Stimulated activated naive CD8-positive, alpha-beta T cell treated with anti-CD3 and anti-CD28 coated beads, Interleukin-15, Interleukin-2, amounts not matched to agents 100 U/mL and 50 U/mL, for 24 hours (primary cell): ENCODE results near the gene TMPRSS3.
A peak's percentile ranks its signal among the peaks of the same experiment; 100 is the strongest.

Experiments used
- ATAC-seq: fragments of 150-1000 bp; cut with Tn5 transposase; one replicate; pipeline ENCODE4 v1.10.0; 2021
- DNase-seq: peaks from one replicate; pipeline ENCODE4 v3.0.0; 2021

The TMPRSS3 gene

DNA sequence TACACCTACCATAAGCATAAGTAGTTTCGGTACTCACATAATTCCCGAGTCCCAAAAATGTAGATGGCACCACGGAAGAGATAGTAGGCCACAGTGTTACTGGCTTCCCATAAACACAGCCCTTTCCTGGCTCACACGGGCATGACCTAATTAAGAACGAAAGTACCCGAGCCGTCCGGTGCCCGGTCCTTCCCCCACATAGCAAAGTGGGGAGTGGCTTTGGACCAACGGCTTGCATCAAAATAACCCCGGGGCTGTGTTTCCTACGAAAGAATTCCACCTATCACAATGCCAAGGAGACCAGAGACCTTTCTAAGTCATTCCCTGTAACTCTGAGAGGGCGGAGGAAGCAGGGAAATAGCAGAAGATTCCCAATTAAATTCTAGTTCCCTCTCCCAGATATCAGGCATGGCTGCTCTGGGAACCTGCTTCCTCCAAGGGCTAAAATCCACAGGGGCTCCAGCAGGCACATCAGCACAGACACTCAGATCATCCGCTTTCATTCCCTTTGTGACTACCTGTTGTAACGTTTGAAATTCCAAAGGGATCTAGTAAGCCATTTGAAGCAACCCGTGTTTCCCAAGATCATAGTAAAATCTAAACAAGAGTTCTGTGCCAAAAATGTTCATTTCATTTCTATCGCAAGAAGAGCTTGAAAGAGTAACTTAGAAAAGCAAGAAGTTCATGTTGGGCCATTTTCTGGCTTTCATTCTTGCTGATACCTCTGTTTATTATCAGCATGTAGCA, at the start of gene TMPRSS3:
TSS of gene TMPRSS3 (minus strand) at position 148 of the 747 bp plus-strand sequence. CDS start 635 bp downstream, outside the sequence.
- no peak for ATAC-seq
- no peak for DNase-seq

DNA sequence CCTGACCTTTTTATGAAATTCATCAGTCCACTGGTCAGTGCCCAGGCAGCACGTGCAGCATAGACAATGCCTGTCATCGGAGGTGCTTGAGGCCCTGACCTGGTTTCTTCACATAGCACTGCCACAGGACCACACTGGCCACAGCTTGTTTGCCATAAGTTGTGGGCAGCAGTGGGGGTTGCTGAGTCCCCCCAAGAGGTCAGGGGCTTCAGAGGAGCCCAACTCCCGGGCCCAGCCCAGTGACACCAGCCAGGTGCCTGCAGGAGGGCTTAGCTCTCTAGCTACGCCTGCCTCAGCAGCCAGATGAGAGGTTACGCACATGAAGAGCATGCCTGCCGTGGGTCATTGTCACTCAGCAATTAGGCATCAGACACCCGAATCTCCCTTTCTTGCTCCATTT, 49.5 kb upstream of the TMPRSS3 start:
- DNase-seq (no peak), ATAC-seq (no peak)

DNA sequence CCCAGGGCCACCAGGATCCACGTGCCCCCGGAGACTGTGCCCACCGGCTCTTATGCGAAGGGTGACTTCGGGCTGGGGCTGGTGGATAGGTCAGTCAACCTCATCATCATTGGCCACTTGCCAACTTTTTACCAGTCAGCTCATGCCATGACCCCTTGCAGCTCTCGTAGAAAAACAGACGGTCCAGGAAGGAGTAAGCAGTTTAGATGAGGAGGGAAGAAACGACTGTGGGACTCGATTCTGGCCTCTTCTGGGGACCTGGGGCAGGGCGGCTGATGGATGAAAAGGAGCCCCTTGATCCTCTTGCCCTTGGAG, 48.9 kb upstream of the TMPRSS3 start:
- ATAC-seq: no peak
- DNase-seq: no peak

DNA sequence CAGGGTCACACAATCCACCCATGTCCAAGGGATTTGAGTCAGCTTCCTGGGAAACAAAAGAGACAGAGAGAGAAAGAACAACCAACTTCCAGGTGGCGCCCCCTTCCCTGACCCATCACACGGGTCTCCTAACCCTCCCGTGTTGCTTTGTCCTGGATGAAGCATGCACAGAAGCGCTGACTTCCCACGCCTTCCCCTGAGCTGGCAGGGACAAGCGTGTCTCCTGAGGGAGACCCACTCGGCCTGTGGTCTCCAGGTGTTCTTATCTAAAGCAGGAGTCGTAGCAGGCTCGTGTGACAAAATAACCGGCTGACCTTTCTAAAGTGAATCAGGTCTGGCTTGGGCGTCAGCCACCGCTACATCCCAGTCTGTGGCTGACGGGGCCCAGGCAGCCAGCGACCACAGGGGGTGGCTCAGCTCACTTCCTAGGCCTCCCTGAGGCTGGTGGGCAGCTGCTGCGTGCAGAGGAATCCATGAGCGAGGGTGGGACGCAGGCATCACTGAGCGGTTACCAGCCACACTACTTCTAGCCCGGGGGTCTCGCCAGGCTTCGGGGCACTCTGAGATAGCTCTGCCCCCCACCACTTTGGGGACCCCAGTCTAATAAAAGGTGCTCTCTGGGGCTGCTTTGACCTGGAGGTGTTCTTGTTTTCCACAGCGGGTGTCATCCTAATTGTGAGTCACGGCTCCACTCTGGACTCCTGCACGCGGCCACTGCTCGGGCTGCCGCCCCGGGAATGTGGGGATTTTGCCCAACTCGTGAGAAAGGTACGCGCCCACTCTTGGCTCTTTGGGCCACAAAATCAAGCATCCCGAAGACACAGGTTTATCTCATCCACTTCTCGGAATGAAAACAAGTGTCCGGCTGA, 48.3 kb upstream of the TMPRSS3 start:
- no peak for ATAC-seq
- no peak for DNase-seq

DNA sequence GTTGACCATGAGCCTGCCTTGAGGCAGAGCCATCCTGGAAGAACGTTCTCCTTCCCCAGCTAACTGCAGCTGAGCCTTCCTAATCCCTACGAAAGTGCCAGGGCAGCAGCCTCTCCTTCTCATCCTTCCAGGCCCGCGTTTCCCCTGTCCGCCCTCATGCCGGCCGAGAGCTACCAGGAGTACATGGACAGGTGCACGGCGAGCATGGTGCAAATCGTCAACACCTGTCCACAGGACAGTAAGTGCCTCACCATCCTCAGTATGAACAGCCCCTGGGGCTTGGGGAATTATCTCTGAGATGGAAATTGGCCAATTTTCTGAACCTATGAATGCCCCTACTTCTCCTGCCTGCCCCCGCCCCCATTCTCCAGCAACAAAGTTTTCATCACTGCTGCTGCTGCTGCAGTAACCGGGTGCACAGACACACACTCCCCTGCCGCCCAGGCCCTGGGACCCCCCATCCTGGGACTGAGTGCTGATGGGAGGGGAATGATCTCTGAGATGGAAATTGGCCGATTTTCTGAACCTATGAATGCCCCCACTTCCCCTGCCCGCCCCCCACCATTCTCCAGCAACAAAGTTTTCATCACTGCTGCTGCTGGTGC, 47.4 kb upstream of the TMPRSS3 start:
- DNase-seq: no peak
- ATAC-seq: no peak

DNA sequence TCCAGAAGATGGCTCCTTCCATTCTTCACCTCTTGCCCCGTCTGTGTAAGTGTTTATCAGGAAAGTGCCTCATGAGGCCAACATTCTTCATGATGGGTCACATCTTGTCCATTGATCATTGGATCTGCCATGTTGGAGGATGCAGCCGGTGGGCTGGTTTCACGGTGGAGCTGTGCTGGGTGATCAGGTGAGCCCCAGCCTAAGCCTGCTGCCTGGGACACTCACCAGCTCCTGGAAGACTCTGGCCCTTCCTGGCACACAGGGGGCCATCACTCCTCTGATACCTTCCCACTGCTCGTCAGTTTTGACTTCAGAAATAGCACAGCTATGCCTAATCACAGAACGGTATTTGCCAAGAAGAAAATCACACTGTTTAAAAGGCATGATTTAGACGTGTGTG, 46.1 kb upstream of the TMPRSS3 start:
- ATAC-seq (no peak), DNase-seq (no peak)

DNA sequence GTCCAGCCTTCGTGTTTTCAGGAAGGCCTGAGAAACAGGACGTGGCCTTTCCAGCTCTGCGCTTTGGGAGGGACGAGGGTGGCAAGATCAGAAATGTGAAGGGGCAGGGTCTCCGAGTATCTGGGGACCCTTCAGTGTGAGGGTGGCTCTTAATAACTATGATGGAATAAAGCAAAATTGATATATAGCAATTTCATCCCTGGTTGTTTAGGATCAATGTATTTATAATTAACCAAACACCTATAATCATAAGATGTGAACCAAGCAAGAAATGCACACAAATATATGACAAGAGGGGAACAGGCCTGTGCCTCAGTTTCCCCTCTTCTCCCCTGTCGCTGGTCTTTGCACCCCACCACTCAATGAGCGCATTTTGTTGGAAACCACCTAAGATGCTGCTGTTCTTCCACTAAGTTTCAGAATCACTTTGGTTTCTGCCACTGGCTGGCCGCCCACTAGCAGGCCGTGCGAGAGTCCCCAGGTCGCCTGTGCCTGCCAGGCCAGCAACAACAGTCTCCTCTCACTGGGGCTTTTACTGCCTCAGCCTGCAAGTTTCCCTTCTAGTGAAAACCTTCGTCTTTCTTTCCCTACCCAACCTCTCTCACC, 44.4 kb upstream of the TMPRSS3 start:
- ATAC-seq: peak; percentile 82
- peak; percentile 68 for DNase-seq

DNA sequence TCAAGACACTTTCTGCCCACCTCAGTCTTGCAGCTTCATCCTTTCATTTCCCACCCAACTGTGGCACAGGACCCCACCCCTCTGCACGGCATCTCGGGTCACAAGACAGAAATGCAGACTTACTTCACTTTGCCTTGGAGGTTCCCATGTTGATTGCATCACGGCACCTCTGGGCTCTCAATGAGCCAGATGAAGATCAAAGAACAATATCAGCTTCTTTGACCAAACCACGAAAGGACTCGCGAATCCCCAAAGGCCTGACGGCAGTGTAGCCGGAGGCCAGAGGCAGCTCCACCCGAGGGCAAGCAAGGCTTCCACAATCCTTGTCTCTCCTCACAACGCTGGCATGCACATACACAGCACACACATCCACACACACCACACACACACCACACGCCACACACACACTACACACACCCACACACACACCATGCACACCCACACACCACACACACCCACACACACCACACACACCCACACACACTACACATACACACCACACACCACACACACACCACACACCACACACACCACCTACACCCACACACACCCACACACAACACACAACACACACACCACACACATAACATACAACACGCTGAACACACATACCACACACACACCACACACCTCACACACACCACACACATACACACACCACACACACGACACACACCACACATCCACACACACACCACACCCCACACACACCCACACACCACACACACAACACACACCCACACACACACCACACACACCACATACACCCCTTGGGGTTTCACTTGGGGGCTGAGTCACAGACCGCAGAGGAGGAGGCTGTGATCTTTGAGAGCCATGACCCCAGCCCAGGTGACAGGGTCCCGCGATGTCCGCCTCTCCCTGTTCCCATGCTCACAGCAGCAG, 43.7 kb upstream of the TMPRSS3 start:
- DNase-seq: peak; percentile 65
- ATAC-seq: peak; percentile 60

DNA sequence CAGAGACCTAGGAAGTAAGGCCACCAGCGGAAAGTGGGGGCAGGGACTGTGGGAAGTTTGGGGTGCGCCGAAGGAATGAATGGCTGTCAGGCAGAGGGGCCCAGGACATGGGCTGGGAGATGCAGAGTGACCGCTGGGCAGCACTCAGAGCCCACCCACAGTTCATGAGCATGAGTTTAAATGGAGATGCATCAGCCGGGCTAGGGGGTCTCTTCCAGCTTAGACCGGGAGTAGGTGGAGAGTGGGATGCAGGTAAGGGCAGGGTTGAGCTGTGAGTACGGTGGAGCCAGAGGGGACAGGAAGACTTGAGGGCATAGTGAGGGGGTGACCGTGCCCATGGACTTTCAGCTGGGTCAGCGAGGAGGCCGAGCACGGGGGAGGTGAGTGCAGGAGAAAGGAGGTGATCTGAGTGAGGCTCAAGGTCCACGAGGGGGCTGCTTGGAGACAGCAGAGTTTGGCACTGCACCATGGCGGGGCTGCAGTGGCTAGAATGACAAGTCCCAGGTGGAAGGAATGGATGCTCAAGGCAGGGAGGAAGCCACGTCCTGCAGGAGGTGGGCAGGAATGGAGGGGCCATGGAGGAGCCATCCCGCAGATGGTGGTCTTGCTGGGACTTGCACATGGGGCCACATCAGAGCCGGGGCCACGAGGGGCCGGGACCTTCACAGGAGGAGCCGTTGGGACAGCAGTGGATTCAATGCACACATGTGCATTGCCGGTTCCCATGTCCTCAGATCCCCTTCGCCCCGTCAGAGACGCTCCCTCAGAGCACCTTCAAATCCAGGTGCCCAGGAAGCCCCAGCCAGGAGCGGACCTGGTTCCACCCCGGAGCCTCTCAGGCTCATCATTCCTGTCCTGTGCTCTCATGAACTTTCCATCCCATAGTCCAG, 42.7 kb upstream of the TMPRSS3 start:
- no peak for ATAC-seq

DNA sequence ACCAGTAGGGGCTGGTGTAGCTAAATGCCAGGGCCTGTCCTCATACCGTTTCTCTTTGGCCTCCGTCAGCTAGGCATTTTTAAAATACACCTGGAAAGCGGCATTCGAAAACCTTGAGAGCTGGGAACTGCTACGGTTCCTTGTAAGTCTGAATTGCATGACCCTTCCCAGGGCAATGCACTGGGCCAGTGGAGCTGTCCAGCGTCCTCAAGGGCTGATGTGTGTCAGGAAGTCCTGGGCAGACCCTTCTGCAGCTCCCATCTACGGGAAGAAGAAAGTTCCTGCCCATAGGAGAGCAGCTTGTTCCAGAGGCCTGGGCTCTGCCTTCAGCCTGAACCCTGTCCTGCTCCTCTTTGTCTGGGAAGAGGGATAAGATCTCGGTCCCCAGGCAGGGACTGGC, 41.9 kb upstream of the TMPRSS3 start:
- ATAC-seq: no peak

More for the DNA sequence above, 42.7 kb upstream of the TMPRSS3 start:
- DNase-seq: no peak

DNA sequence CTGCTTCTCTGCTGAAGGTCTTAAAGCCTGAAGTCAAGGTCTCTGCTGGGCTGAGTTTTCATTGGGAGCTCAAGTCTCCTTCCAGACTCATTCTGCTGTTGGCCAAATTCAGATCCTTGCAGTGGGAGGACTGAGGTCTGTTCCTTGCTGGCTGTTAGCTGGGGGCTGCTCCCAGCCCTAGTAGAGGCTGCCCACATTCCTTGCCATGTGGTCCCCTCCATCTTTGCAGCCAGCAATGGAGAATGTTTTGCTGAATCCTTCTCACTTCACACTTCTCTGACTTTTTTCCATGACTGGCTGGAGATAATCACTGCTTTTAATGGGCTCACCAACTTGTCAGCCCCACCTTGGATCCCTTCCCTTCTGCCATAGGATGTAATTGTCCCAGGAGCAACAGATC, 41.1 kb upstream of the TMPRSS3 start:
- DNase-seq: no peak
- no peak for ATAC-seq

More for the DNA sequence above, 41.9 kb upstream of the TMPRSS3 start:
- DNase-seq: no peak

DNA sequence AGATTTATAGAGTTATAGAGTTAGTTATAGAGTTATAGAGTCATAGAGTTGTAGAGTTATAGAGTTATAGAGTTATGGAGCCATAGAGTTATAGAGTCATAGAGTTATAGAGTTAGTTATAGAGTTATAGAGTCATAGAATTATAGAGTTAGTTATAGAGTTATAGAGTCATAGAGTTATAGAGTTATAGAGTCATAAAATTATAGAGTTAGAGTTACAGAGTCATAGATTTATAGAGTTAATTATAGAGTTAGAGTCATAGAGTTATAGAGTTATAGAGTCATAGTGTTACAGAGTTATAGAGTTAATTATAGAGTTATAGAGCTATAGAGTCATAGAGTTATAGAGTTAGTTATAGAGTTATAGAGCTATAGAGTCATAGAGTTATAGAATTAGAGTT, 40.0 kb upstream of the TMPRSS3 start:
- DNase-seq (no peak), ATAC-seq (no peak)

DNA sequence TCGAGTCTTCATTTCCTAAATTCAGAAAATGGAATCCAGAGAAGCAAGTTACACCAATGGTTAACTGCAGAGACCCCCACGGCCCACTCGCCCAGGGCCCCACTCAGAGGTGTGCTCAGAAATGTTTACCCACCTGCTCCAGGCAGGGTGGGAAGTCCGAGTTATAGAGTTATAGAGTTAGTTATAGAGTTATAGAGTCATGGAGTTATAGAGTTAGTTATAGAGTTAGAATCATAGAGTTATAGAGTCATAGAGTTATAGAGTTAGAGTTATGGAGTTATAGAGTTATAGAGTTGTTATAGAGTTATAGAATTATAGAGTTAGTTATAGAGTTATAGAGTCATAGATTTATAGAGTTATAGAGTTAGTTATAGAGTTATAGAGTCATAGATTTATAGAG, 39.5 kb upstream of the TMPRSS3 start:
- DNase-seq: no peak
- ATAC-seq: no peak

DNA sequence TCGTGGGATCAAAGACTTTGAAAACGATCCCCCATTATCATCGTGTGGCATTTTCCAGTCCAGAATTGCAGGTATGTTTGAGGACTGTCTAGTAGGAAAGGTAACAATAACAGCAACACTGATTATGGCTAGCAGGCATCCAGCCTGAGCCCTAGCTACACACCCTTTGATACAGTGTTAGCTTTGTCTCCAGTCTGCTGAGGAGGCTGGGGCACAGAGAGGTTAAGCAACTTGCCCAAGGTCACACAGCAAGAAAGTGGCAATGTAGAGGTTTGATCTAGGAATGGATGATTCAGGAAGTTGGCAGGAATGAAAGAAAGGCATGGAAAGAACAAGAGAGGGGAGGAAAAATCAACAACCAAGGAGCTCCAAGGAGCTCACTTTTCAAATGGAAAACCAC, 39.0 kb upstream of the TMPRSS3 start:
- ATAC-seq (no peak), DNase-seq (no peak)

DNA sequence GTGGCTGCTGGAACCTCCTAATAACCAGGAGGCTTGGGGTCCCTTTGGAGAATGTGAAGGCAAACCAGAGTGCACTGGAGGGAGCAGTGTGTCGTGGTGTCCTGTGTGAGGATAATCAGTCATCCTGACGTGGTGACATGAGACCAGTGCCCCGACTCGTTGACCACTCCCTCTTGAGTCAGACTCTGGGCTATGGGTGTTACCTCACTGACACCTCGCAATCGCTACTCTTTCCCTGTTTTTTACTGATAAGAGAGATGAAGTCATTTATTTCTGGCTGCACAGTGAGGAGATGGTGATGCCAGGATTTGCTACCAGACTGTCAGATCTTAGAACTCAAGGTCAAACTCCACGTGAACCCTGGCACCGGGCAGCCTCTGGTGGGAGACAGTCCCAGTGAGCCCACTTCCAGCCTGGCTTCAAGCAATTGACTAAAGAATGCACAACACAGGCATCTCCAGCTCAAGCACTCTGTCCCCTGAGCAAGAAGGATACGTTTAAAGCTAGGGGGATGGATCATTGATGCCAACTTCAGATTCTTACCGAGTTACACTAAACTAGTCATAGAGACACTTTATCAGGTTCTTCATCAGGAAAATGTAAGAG, 38.2 kb upstream of the TMPRSS3 start:
- DNase-seq: no peak
- ATAC-seq: peak; percentile 68

DNA sequence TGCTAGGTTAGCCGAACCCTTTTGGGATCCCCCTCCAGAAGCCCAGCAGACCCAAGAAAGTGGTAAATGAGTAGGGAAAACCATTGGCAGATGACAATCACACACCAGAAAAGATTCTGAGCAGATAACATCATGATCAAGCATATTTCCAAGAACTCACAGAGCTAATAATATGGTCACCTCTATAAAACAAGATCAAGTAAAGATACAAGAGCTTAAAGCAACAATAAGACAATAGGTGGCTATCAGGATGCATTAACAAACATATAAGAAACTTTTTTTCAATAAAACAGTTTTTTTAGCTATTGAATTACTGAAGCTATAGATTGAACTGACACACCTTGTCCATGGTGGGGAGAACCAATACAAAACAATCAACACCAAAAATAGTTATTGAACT, 36.8 kb upstream of the TMPRSS3 start:
- no peak for ATAC-seq
- no peak for DNase-seq

DNA sequence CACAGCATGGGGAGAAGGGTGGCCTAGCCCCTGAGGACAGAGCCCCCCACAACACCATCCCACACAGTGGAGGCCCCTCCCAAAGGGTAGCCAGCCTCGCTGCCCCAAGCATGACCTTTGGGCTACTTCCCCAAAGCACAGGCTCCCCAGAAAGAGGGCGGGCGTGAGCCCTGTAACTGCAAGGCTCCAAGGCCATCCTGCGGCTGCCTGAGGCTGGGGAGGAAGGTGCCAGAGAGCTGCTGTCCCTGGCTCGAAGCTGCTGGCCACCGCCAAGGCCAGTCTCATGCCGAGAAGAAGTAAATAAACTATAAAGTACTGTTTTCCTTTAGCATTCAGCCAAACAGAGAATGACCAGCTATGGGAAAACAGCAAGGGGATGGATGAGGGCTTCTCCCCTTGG, 35.3 kb upstream of the TMPRSS3 start:
- no peak for ATAC-seq

DNA sequence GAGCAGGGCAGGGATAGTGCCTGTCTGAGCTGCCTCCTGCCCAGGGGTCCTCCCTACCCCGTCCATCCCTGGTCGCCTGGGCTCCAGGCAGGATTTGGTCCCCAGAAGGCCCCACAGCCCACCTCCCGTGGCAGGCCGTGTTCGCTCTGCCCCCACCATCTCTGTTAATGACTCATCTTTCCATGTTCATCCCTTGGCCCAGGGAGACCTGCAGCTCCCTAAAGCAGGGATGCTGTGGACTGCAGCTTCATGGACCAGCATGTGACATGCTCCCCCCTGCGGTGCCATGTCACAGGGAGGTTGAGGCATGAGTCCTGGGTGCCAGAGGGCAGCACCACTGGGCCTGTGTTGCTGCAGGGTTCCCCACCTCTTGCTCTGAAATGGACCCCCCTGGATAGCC, 34.7 kb upstream of the TMPRSS3 start:
- no peak for DNase-seq
- no peak for ATAC-seq

More for the DNA sequence above, 35.3 kb upstream of the TMPRSS3 start:
- DNase-seq: no peak

DNA sequence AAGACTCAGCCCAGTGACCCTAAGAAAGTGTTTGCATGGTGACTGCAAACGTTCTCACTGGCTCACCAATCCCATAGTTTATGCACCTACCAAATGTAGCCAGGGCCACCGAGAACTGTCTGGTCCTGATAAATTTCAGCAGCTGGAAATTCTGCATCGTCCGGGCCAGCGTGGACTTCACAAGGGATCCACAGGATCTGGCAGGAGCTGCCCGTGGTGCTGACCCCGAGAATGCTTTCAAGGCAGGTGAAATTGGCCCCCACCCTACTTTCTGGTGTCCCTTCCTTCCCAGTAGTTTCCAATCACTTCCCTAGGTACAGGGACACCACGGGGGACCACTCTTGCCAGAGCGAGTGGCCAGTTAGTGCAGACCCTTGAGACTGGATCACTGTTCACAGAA, 34.0 kb upstream of the TMPRSS3 start:
- ATAC-seq: no peak

DNA sequence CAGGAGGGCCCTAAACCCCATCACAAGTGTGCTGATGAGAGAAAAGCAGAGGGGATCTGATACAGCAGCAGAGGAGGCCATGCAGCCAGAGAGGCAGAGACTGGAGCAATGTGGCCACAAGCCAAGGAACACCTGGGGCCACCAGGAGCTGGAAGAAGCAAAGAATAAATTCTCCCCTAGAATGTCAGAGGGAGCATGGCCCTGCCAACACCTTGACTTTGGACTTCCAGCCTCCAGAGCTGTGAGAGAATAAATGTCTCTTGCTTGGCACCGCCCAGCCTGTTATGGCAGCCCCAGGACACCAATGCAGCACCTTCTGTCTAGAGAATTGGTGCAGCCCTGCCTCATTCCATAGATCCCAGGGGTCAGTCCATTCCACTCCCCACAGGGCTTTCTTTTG, 33.2 kb upstream of the TMPRSS3 start:
- no peak for DNase-seq
- no peak for ATAC-seq

More for the DNA sequence above, 34.0 kb upstream of the TMPRSS3 start:
- no peak for DNase-seq
